DOHH2 (cell line): ENCODE results near the gene KIF5C.

ENCODE experiments used
- H3F3A ChIP-seq: fragments of 200-600 bp; sonication (generic), shearing (Covaris generic); 2 replicates; pipeline ENCODE4 v1.6.0; 2016; ENCODE audit warnings: antibody characterized with exemption, mild to moderate bottlenecking; ENCODE audit not compliant: control insufficient read depth, insufficient read depth
- H3K27ac ChIP-seq: fragments of 200-600 bp; sonication (generic); 2 replicates; pipeline ENCODE4 v1.5.1; 2014; ENCODE audit warnings: low read depth, mild to moderate bottlenecking, low read length, moderate library complexity
- H3K27me3 ChIP-seq: fragments of 200-600 bp; sonication (generic); 2 replicates; pipeline ENCODE4 v1.6.1; 2014; ENCODE audit warnings: mild to moderate bottlenecking, low read length, mixed read lengths; ENCODE audit not compliant: control insufficient read depth
- H3K36me3 ChIP-seq: fragments of 200-600 bp; sonication (generic); 2 replicates; pipeline ENCODE4 v1.6.1; 2014; ENCODE audit warnings: mild to moderate bottlenecking, low read length, moderate library complexity, mixed read lengths; ENCODE audit not compliant: control insufficient read depth
- H3K4me1 ChIP-seq: fragments of 200-600 bp; sonication (generic); 2 replicates; pipeline ENCODE4 v1.6.1; 2014; ENCODE audit warnings: mild to moderate bottlenecking, low read length, mixed read lengths; ENCODE audit not compliant: control insufficient read depth
- H3K4me2 ChIP-seq: fragments of 200-600 bp; sonication (generic); 2 replicates; pipeline ENCODE4 v1.6.0; 2014; ENCODE audit warnings: mild to moderate bottlenecking, low read length, moderate library complexity
- H3K4me3 ChIP-seq: fragments of 200-600 bp; sonication (generic); 2 replicates; pipeline ENCODE4 v1.5.1; 2014; ENCODE audit warnings: mild to moderate bottlenecking, low read length, mixed read lengths
- H3K79me2 ChIP-seq: fragments of 200-600 bp; sonication (generic); 2 replicates; pipeline ENCODE4 v1.6.1; 2014; ENCODE audit warnings: mild to moderate bottlenecking, low read length, mixed read lengths; ENCODE audit not compliant: control insufficient read depth
- H3K9me2 ChIP-seq: fragments of 200-600 bp; sonication (generic); replicated peaks from 2 replicates; pipeline ENCODE4 v1.6.1; 2014; ENCODE audit warnings: mild to moderate bottlenecking, low read length, mixed read lengths; ENCODE audit not compliant: control insufficient read depth
- H3K9me3 ChIP-seq: fragments of 200-600 bp; sonication (generic); 2 replicates; pipeline ENCODE4 v1.6.1; 2014; ENCODE audit warnings: antibody characterized with exemption, low read length, mixed read lengths; ENCODE audit not compliant: control insufficient read depth, insufficient read depth
- H4K20me1 ChIP-seq: fragments of 200-600 bp; sonication (generic); 2 replicates; pipeline ENCODE4 v1.6.0; 2014; ENCODE audit warnings: low read depth, mild to moderate bottlenecking, antibody characterized with exemption, low read length, moderate library complexity; ENCODE audit not compliant: control insufficient read depth, insufficient read depth
- EZH2phosphoT487 ChIP-seq: fragments of 200-600 bp; sonication (generic); IDR thresholded peaks from 2 replicates; pipeline ENCODE4 v1.6.1; 2017; ENCODE audit warnings: borderline replicate concordance, mild to moderate bottlenecking, antibody characterized with exemption, low read length, moderate library complexity, mixed read lengths
- TF ChIP-seq, protein P1 (sequence below): fragments of 200-600 bp; sonication (generic); IDR thresholded peaks from one replicate; pipeline ENCODE4 v1.5.1; 2014; ENCODE audit warnings: antibody characterized with exemption, mild to moderate bottlenecking, low read depth, low read length; ENCODE audit not compliant: poor library complexity, severe bottlenecking

KIF5C gene

DNA sequence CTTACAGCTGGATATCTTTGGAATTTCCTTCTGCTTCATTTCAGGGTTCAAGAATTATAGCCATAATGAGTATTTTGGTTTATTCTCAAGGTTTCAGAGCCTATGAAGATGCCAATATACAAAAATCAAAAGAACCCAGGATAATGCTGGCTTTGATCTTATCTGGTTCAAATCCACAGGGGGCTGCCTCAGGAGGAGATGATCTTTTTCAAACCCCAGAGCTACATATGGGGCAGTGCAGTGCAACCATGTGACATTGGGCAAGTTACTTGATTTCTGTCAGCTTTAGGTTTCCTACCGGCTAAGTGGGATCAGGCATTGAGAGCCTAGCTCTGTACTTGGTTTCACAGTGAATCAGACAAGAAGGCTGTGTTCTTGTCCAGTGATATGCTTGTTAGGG lies 140.5 kb downstream of the KIF5C start:
- H3K27me3 ChIP-seq, result no peaks in the 10 kb centered on the region
- H3F3A ChIP-seq, result peaks cover 15% of the 10 kb centered on the region
- no peak overlapping the region for H3K4me3 ChIP-seq
- H3K27ac ChIP-seq, result no peak overlapping the region
- peaks cover 38% of the 10 kb centered on the region for H3K4me1 ChIP-seq
- H3K79me2 ChIP-seq, result 0 out of 2 replicates have a peak, but pooled peaks cover 2% of the 10 kb centered on the region
- H3K36me3 ChIP-seq, result peaks cover 17% of the 10 kb centered on the region
- H4K20me1 ChIP-seq, result no peaks in the 10 kb centered on the region
- no peaks in the 10 kb centered on the region for H3K9me3 ChIP-seq
- H3K4me2 ChIP-seq, result no peak overlapping the region
- no peak for TF ChIP-seq EZH2phosphoT487
- TF ChIP-seq, protein P1, sequence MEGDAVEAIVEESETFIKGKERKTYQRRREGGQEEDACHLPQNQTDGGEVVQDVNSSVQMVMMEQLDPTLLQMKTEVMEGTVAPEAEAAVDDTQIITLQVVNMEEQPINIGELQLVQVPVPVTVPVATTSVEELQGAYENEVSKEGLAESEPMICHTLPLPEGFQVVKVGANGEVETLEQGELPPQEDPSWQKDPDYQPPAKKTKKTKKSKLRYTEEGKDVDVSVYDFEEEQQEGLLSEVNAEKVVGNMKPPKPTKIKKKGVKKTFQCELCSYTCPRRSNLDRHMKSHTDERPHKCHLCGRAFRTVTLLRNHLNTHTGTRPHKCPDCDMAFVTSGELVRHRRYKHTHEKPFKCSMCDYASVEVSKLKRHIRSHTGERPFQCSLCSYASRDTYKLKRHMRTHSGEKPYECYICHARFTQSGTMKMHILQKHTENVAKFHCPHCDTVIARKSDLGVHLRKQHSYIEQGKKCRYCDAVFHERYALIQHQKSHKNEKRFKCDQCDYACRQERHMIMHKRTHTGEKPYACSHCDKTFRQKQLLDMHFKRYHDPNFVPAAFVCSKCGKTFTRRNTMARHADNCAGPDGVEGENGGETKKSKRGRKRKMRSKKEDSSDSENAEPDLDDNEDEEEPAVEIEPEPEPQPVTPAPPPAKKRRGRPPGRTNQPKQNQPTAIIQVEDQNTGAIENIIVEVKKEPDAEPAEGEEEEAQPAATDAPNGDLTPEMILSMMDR, result no peak
- no peaks in the 10 kb centered on the region for H3K9me2 ChIP-seq

DNA sequence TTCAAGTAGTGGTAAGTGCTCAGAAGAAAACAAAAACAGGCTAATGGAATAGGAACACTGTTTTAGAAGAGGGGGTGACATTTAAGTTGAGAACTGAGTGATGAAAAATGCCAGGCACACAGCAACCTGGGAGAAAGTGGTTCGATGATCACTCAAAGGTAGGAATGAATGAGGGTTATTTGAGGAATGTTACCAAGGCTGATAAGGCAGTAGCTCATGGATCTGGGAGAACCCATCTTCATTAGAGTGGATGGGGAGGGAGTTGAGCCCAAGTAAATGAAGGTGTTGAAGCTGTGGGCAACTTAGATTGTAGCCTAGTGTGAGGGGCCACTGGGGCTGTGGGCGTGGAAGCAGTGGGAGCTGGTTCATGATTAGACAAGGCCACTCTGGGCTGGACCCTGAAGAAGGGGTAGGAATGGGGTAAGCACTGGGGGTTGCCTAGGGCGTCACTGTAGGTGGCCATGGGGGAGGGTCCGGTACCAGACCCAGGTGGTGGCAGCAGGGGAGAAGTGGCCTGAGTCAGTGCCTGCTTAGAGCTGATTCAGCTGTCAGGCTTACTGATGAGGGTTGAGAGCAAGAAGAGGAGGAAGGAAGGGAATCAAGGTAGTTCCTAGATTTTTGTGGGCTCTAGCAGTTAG lies 141.0 kb downstream of the KIF5C start:
- H3K36me3 ChIP-seq, result peaks cover 15% of the 10 kb centered on the region

GRCh38 chr2:149017116-149017985 lies 142.3 kb downstream of the KIF5C start:
- H3K4me1 ChIP-seq, result peaks cover 54% of the 10 kb centered on the region

More for the DNA sequence above, 141.0 kb downstream of the KIF5C start:
- 0 out of 2 replicates have a peak, but pooled peaks cover 2% of the 10 kb centered on the region for H3K79me2 ChIP-seq
- no peaks in the 10 kb centered on the region for H3K9me2 ChIP-seq
- H3K4me1 ChIP-seq, result peaks cover 43% of the 10 kb centered on the region
- H3K27ac ChIP-seq, result no peak overlapping the region
- peaks cover 20% of the 10 kb centered on the region for H3F3A ChIP-seq
- H4K20me1 ChIP-seq, result no peaks in the 10 kb centered on the region
- H3K27me3 ChIP-seq, result no peaks in the 10 kb centered on the region
- no peaks in the 10 kb centered on the region for H3K9me3 ChIP-seq
- TF ChIP-seq EZH2phosphoT487, result no peak
- TF ChIP-seq, protein P1, result no peak
- H3K4me3 ChIP-seq, result no peak overlapping the region
- no peak overlapping the region for H3K4me2 ChIP-seq

More at GRCh38 chr2:149017116-149017985, 142.3 kb downstream of the KIF5C start:
- Histone ChIP-seq H3K9me3 (no peaks in the 10 kb centered on the region), H3K4me3 (no peak overlapping the region), H3K9me2 (no peaks in the 10 kb centered on the region), H3K4me2 (peak overlapping the region; percentile 33), H3K36me3 (peaks cover 3% of the 10 kb centered on the region), H3K27me3 (no peaks in the 10 kb centered on the region), H4K20me1 (no peaks in the 10 kb centered on the region), H3K27ac (peak overlapping the region; percentile 100), H3K79me2 (0 out of 2 replicates have a peak, but pooled peaks cover 2% of the 10 kb centered on the region), H3F3A (peaks cover 33% of the 10 kb centered on the region)
- TF ChIP-seq EZH2phosphoT487, result no peak
- TF ChIP-seq, protein P1, result peak; percentile 87
